Trophoblast cell (in vitro differentiated cells and primary cell): Measurements from ENCODE around the gene FAM227B.

ENCODE experiments used
- DNase-seq, 2 donors: peaks; one replicate each; pipeline ENCODE4 v3.0.0-alpha.2; 2016
- H2AFZ ChIP-seq: 2 replicates; pipeline ENCODE4 v1.6.1; 2013; ENCODE audit warnings: low read length, moderate library complexity, mild to moderate bottlenecking; ENCODE audit not compliant: insufficient read depth, poor library complexity
- H2AK5ac ChIP-seq: 2 replicates; pipeline ENCODE4 v1.6.1; 2013; ENCODE audit warnings: mild to moderate bottlenecking, low read length
- H2BK120ac ChIP-seq: 2 replicates; pipeline ENCODE4 v1.6.1; 2013; ENCODE audit warnings: low read length, mild to moderate bottlenecking, moderate library complexity; ENCODE audit not compliant: insufficient read depth, poor library complexity
- H2BK12ac ChIP-seq: 2 replicates; pipeline ENCODE4 v1.6.1; 2013; ENCODE audit warnings: mild to moderate bottlenecking, low read length, moderate library complexity
- H2BK5ac ChIP-seq: 2 replicates; pipeline ENCODE4 v1.6.1; 2013; ENCODE audit warnings: low read length, low read depth, moderate library complexity, mild to moderate bottlenecking; ENCODE audit not compliant: poor library complexity
- H3K14ac ChIP-seq: 2 replicates; pipeline ENCODE4 v1.6.1; 2013; ENCODE audit warnings: mild to moderate bottlenecking, low read length
- H3K18ac ChIP-seq: 2 replicates; pipeline ENCODE4 v1.6.1; 2013; ENCODE audit warnings: mild to moderate bottlenecking, low read length
- H3K23ac ChIP-seq: 2 replicates; pipeline ENCODE4 v1.6.1; 2013; ENCODE audit warnings: low read length
- H3K27ac ChIP-seq: 2 replicates; pipeline ENCODE4 v1.5.1; 2013; ENCODE audit warnings: low read depth, mild to moderate bottlenecking, inconsistent platforms, low read length, moderate library complexity
- H3K27me3 ChIP-seq: 2 replicates; pipeline ENCODE4 v1.6.1; 2013; ENCODE audit warnings: inconsistent platforms, mild to moderate bottlenecking, low read length, moderate library complexity; ENCODE audit not compliant: insufficient read depth
- H3K36me3 ChIP-seq, 2 experiments: 1 replicate in 1 of 2; 2 replicates in 1 of 2; pipeline ENCODE4 v1.6.1; 2013; ENCODE audit warnings: low read length in 2 of 2, mild to moderate bottlenecking in 2 of 2, moderate library complexity in 1 of 2; ENCODE audit not compliant: insufficient read depth in 2 of 2, control insufficient read depth in 1 of 2
- H3K4ac ChIP-seq: 2 replicates; pipeline ENCODE4 v1.6.1; 2013; ENCODE audit warnings: low read depth, mild to moderate bottlenecking, low read length, moderate library complexity
- H3K4me1 ChIP-seq, 2 experiments: 1 replicate in 1 of 2; 2 replicates in 1 of 2; pipeline ENCODE4 v1.6.1; 2013; ENCODE audit warnings: low read length in 2 of 2, mild to moderate bottlenecking in 2 of 2, moderate library complexity in 1 of 2; ENCODE audit not compliant: insufficient read depth in 2 of 2, control insufficient read depth in 1 of 2
- H3K4me2 ChIP-seq: 2 replicates; pipeline ENCODE4 v1.6.1; 2013; ENCODE audit warnings: inconsistent platforms, mild to moderate bottlenecking, low read length, moderate library complexity
- H3K4me3 ChIP-seq: 2 replicates; pipeline ENCODE4 v1.5.1; 2013; ENCODE audit warnings: mild to moderate bottlenecking, low read depth, low read length, inconsistent platforms
- H3K79me1 ChIP-seq: one replicate; pipeline ENCODE4 v1.6.1; 2013; ENCODE audit warnings: low read length
- H3K79me2 ChIP-seq: 2 replicates; pipeline ENCODE4 v1.6.1; 2013; ENCODE audit warnings: low read length, mild to moderate bottlenecking; ENCODE audit not compliant: control insufficient read depth, insufficient read depth, poor library complexity
- H3K9ac ChIP-seq: 2 replicates; pipeline ENCODE4 v1.6.1; 2013; ENCODE audit warnings: mild to moderate bottlenecking, low read length
- H3K9me3 ChIP-seq: 2 replicates; pipeline ENCODE4 v1.6.1; 2013; ENCODE audit warnings: low read depth, mild to moderate bottlenecking, control low read depth, inconsistent platforms, low read length; ENCODE audit not compliant: insufficient read depth
- H4K12ac ChIP-seq: 2 replicates; pipeline ENCODE4 v1.6.1; 2013; ENCODE audit warnings: low read depth, mild to moderate bottlenecking, low read length, moderate library complexity
- H4K8ac ChIP-seq: 2 replicates; pipeline ENCODE4 v1.6.1; 2013; ENCODE audit warnings: low read depth, mild to moderate bottlenecking, low read length, moderate library complexity
- H4K91ac ChIP-seq: one replicate; pipeline ENCODE4 v1.6.1; 2013; ENCODE audit warnings: low read depth, mild to moderate bottlenecking, low read length, moderate library complexity
- WGBS: extraction: QIAGEN DNeasy Blood & Tissue Kit; methylation state at CpG from one replicate; pipeline ENCODE4 v1.1.7; 2013; ENCODE audit warnings: missing lambda C conversion rate; ENCODE audit not compliant: insufficient read length, insufficient coverage; ENCODE audit errors: extremely low coverage; 5-methylcytosine and 5-hydroxymethylcytosine counted together

The FAM227B gene

GRCh38 chr15:49430046-49430445, 190.6 kb downstream of the FAM227B start:
- no peak overlapping the region for H2BK120ac ChIP-seq
- H3K4me1 ChIP-seq: no peaks in the 10 kb centered on the region
- no peak overlapping the region for H3K18ac ChIP-seq
- H3K14ac ChIP-seq: no peak overlapping the region
- no peak overlapping the region for H2BK12ac ChIP-seq
- no peak overlapping the region for H3K4me2 ChIP-seq
- no peaks in the 10 kb centered on the region for H3K79me2 ChIP-seq
- H3K9me3 ChIP-seq: no peaks in the 10 kb centered on the region
- H3K79me1 ChIP-seq: no peaks in the 10 kb centered on the region
- no peak overlapping the region for H4K8ac ChIP-seq
- no peak overlapping the region for H3K4ac ChIP-seq
- DNase-seq: no peak
- H3K4me3 ChIP-seq: no peak overlapping the region
- no CpG with 5 or more reads among the region's 1 CpG for WGBS
- H3K27me3 ChIP-seq: no peaks in the 10 kb centered on the region
- no peak overlapping the region for H4K12ac ChIP-seq
- no peak overlapping the region for H2AK5ac ChIP-seq
- H3K36me3 ChIP-seq: no peaks in the 10 kb centered on the region
- H2BK5ac ChIP-seq: no peak overlapping the region
- no peak overlapping the region for H2AFZ ChIP-seq
- H3K9ac ChIP-seq: no peak overlapping the region
- H3K23ac ChIP-seq: no peak overlapping the region
- H4K91ac ChIP-seq: no peak overlapping the region
- H3K27ac ChIP-seq: no peak overlapping the region

- H3K27ac ChIP-seq: no peak overlapping the region
- no peaks in the 10 kb centered on the region for H3K4me1 ChIP-seq
Observed at GRCh38 chr15:49428409-49429095, 192.1 kb downstream of the FAM227B start.

GRCh38 chr15:49427372-49427771, 193.2 kb downstream of the FAM227B start:
- Histone ChIP-seq H3K4me3 (no peak overlapping the region), H3K4me1 (no peaks in the 10 kb centered on the region), H3K36me3 (no peaks in the 10 kb centered on the region), H3K18ac (no peak overlapping the region), H4K12ac (no peak overlapping the region), H3K27me3 (no peaks in the 10 kb centered on the region), H2BK5ac (no peak overlapping the region), H3K79me2 (no peaks in the 10 kb centered on the region), H3K9ac (no peak overlapping the region), H4K91ac (no peak overlapping the region), H4K8ac (no peak overlapping the region), H3K4ac (no peak overlapping the region), H3K23ac (no peak overlapping the region), H3K4me2 (no peak overlapping the region), H2AFZ (no peak overlapping the region), H3K14ac (no peak overlapping the region), H2AK5ac (no peak overlapping the region), H3K79me1 (no peaks in the 10 kb centered on the region), H3K9me3 (no peaks in the 10 kb centered on the region), H2BK12ac (no peak overlapping the region), H2BK120ac (no peak overlapping the region), H3K27ac (no peak overlapping the region)
- no peak for DNase-seq

More at GRCh38 chr15:49428409-49429095, 192.1 kb downstream of the FAM227B start:
- H3K18ac ChIP-seq: no peak overlapping the region
- no CpG with 5 or more reads among the region's 5 CpGs for WGBS
- H3K79me1 ChIP-seq: no peaks in the 10 kb centered on the region
- H3K9ac ChIP-seq: no peak overlapping the region
- no peak overlapping the region for H4K91ac ChIP-seq
- H3K9me3 ChIP-seq: no peaks in the 10 kb centered on the region
- no peaks in the 10 kb centered on the region for H3K36me3 ChIP-seq
- no peak overlapping the region for H3K14ac ChIP-seq
- no peak for DNase-seq
- no peak overlapping the region for H2BK120ac ChIP-seq
- H3K4me2 ChIP-seq: no peak overlapping the region
- no peaks in the 10 kb centered on the region for H3K27me3 ChIP-seq
- H2AFZ ChIP-seq: no peak overlapping the region
- no peaks in the 10 kb centered on the region for H3K79me2 ChIP-seq
- H3K4me3 ChIP-seq: no peak overlapping the region
- H4K8ac ChIP-seq: no peak overlapping the region
- H2BK12ac ChIP-seq: no peak overlapping the region
- no peak overlapping the region for H2AK5ac ChIP-seq
- H2BK5ac ChIP-seq: no peak overlapping the region
- H3K4ac ChIP-seq: no peak overlapping the region
- H3K23ac ChIP-seq: no peak overlapping the region
- no peak overlapping the region for H4K12ac ChIP-seq

DNA sequence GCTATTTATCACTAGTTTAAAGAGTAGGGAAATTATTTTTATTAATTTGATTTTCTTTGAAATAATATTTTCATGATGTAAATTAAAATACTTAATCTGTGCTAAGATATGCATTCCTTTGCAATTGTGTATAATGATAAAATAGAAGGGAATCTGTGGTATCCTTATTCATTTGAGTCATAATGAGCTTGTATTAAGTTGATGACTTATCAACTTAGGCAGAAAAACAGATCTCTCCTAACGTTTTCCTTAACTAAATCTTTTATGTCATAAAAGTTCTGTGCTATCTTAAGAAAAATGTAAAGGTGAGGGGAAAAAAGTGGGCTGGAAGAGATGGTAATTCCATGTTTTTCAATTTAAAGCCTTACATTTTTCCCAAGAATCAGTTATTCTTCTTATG, 195.7 kb downstream of the FAM227B start:
- Histone ChIP-seq H3K9ac (no peak overlapping the region), H2BK12ac (no peak overlapping the region), H4K91ac (no peak overlapping the region), H3K23ac (no peak overlapping the region), H3K79me2 (no peaks in the 10 kb centered on the region), H3K36me3 (no peaks in the 10 kb centered on the region), H2BK5ac (no peak overlapping the region), H3K4me3 (no peak overlapping the region), H2BK120ac (no peak overlapping the region), H3K4me1 (no peaks in the 10 kb centered on the region), H3K4ac (no peak overlapping the region), H4K8ac (no peak overlapping the region), H3K4me2 (no peak overlapping the region), H3K9me3 (no peaks in the 10 kb centered on the region), H2AK5ac (no peak overlapping the region), H4K12ac (no peak overlapping the region), H3K14ac (no peak overlapping the region), H3K27ac (no peak overlapping the region), H3K79me1 (no peaks in the 10 kb centered on the region), H3K27me3 (no peaks in the 10 kb centered on the region), H3K18ac (no peak overlapping the region), H2AFZ (no peak overlapping the region)
- DNase-seq: no peak
- WGBS: no CpG with 5 or more reads among the region's 1 CpG
